Activated CD4-positive, CD25-positive, alpha-beta regulatory T cell treated with anti-CD3 and anti-CD28 coated beads, Interleukin-2, amount 50 U/mL, for 16 hours (primary cell): ENCODE results near the gene PALM.

Source experiments
- DNase-seq: peaks from one replicate; pipeline ENCODE4 v3.0.0-alpha.2; 2020; ENCODE audit warnings: low read depth, low spot score

Gene PALM

DNA sequence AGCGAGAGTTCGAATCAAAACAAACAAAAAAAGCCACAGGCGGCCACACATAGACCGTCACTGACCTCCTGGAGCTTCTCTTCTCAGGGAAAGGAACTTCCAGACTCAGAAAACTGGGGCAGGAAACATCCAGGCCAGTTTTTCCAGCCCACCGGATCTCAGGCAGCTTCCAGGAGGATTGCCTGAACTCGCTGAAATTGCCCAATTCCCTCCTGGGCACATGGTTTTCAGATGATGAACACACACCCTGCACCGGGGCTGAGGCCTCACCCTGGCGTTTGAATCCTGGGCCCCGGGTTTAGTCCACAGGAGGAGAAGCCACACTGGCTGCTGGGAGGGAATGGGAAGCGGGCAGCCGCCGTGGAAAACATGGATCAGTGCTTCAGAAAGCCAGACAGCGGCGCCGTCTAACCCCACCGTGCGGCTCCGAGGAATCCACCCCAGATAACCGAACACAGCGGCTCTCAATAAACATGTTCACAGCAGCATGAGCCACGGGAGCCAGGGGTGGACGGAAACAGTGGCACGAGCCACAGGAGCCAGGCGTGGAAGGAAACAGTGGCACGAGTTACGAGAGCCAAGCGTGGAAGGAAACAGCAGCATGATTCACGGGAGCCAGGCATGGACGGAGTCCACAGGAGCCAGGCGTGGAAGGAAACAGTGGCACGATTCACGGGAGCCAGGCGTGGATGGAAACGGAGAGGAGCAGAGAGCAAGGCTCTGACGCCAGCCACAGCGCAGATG, 70.3 kb downstream of the PALM start:
- DNase-seq: no peak

GRCh38 chr19:780935-781334, 72.2 kb downstream of the PALM start:
- no peak for DNase-seq

DNA sequence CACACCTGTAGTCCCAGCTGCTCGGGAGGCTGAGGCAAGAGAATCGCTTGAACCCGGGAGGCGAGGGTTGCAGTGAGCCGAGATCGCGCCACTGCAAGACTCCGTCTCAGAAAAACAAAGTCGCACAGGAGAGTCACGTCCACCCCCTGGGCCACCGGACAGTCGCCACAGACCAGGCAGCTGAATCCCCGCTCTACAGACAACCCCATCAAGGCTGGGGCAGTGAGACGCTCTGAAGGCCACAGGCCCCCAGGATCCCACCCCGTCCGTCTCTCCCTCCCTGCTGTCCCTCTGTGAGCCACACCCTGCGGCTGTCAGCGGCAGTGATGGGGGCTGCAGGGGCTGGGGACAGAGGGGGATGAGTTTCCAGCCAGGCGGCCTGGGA, 73.1 kb downstream of the PALM start:
- DNase-seq: no peak

- DNase-seq: no peak
Measured at GRCh38 chr19:782185-782877, 73.6 kb downstream of the PALM start.

- DNase-seq: no peak
Measured at GRCh38 chr19:782878-783668, 74.3 kb downstream of the PALM start.

- no peak for DNase-seq
Measured at GRCh38 chr19:784541-784940, 75.8 kb downstream of the PALM start.

- no peak for DNase-seq
Measured at GRCh38 chr19:787536-787935, 78.8 kb downstream of the PALM start.

- DNase-seq: no peak
Measured at GRCh38 chr19:788686-788982, 79.9 kb downstream of the PALM start.

- no peak for DNase-seq
Measured at GRCh38 chr19:788983-789700, 80.4 kb downstream of the PALM start.

GRCh38 chr19:789701-790060, 80.9 kb downstream of the PALM start:
- DNase-seq: no peak

DNA sequence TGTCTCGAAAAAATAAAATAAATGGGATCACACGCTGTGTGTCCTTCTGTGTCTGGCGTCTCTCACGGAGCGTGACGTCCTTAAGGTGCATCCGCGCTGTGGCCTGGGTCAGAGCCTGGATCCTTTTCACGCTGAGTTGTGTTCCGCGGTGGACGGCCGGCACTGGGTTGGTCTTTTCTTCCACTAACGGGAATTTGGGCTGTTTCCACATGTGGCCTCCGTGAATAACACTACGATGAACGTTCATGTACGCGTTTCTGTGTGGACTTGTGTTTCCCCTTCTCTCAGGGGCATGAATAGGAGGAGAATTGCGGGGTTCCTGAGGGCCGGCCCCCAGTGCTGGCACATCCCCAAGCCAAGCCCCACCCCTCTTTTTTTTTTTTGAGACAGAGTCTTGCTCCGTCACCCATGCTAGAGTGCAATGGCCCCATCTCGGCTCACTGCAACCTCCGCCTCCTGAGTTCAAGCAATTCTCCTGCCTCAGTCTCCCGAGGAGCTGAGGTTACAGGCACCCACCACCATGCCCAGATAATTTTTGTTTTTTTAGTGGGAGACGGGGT, 82.4 kb downstream of the PALM start:
- no peak for DNase-seq

DNA sequence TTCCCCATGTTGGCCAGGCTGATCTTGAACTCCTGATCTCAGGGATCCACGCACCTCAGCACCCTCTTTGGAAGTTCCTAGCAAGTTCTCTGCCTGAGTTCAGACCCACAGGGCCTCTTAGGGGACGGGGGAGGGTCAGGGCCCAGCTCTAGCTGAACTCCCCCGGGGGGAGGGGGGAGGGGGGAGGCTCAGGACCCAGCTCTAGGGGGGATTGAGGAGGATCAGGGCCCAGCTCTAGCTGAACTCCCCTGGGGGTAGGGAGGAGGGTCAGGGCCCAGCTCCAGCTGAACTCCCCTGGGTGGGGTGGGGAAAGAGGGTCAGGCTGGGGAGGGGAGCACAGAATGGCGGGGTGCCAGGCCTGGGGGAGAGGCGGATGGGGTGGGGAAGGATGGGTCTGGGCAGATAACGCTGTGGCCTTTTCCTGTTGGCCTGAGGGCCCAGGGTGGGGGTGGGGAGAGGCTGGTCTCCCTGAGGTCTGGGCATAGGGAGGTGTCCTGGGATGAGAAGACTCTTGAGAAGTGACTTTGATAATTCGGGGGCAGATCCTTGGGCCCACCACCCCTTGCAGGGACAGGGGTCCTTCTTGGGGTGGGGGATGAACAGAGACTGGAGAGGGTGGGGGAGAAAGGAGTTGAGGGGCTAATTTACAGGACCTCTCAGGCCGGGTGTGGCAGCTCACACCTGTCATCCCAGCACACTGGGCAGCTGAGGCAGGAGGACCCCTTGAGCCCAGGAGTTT, 83.0 kb downstream of the PALM start:
- DNase-seq: no peak

GRCh38 chr19:792306-792885, 83.7 kb downstream of the PALM start:
- no peak for DNase-seq

GRCh38 chr19:793806-794205, 85.1 kb downstream of the PALM start:
- no peak for DNase-seq

DNA sequence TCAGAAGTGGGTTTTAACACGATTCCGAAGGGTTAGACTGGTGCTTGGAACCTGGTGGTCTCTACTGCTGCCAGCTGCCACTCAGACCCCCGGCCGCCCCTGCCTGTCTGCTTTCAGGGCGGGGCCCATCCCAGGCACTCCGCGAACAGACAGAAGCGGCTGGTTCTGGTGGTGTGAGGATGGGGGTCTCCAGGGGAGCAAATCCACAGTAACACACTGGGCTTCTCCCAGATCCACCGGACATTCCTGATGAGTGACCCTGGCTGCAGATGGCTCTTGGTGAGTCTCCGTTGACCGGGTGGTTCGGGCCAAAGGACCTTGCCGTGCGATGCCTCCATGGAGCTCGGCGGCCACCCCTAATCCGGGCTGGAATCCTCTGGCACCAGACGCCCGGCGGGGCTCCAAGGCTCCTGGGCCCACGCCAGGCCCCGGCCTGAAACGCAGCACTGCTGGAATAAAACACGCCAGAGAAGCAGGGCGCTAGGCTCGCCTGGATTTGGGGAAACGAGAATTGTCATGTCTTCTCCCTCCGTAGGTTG, 86.4 kb downstream of the PALM start:
- no peak for DNase-seq

GRCh38 chr19:795691-796581, 87.2 kb downstream of the PALM start:
- DNase-seq: no peak

- peak; percentile 99 for DNase-seq
Measured at GRCh38 chr19:796692-797527, 88.2 kb downstream of the PALM start, which contains the start of gene PTBP1. Gene PTBP1, plus strand, starts transcription at chr19:797452. Its CDS starts 46 bp downstream, at chr19:797498.
